H1 (cell line): ENCODE measurements around the gene STRN. TPM values are rescaled to one million over a fixed set of nuclear protein-coding genes. Genes with fewer than 3 reads are reported as not detected.
"Not testable (repeated sequence)": the region's sequence is repeated elsewhere in the genome, so short reads cannot be mapped to it uniquely, and the experiment has no call there.

Experiments
- CTCF ChIA-PET: fragments of 300-600 bp; sonication (Branson Sonifier 250); formaldehyde crosslinking; loops from one replicate; lab custom pipeline; 2021; ENCODE audit not compliant: partially characterized antibody; lab: Charles Lee
- POLR2A ChIA-PET: fragments of 300-600 bp; sonication (Branson Sonifier 250); formaldehyde crosslinking; loops from one replicate; lab custom pipeline; 2021; ENCODE audit warnings: inconsistent platforms; ENCODE audit not compliant: partially characterized antibody; lab: Charles Lee
- DNase-seq, 2 experiments: peaks; one replicate each; pipeline versions ENCODE4 v3.0.0 to v3.0.0-alpha.2; 2010 to 2022; ENCODE audit warnings: low spot score in 2 of 2, low read depth in 1 of 2, mixed read lengths in 1 of 2
- FAIRE-seq: peaks from 2 replicates; lab custom pipeline; 2011; peaks lifted over from hg19 to GRCh38; lab: Jason Lieb, UNC
- H2AFZ ChIP-seq: 2 replicates; pipeline ENCODE4 v1.8.1; 2012; ENCODE audit warnings: low read length, inconsistent platforms
- H2AK5ac ChIP-seq: 2 replicates; pipeline ENCODE4 v1.6.1; 2013; ENCODE audit warnings: low read depth, low read length
- H2BK120ac ChIP-seq: replicated peaks from 2 replicates; pipeline ENCODE3; 2013; ENCODE audit warnings: low read depth, low read length, inconsistent platforms
- H2BK12ac ChIP-seq: 2 replicates; pipeline ENCODE4 v1.6.1; 2013; ENCODE audit warnings: low read depth, low read length
- H2BK15ac ChIP-seq: 2 replicates; pipeline ENCODE4 v1.6.1; 2013; ENCODE audit warnings: low read length
- H2BK20ac ChIP-seq: 2 replicates; pipeline ENCODE4 v1.6.1; 2013; ENCODE audit warnings: low read length
- H2BK5ac ChIP-seq: 2 replicates; pipeline ENCODE4 v1.6.1; 2013; ENCODE audit warnings: low read depth, low read length
- H3K14ac ChIP-seq: 2 replicates; pipeline ENCODE4 v1.6.1; 2013; ENCODE audit warnings: inconsistent platforms; ENCODE audit not compliant: insufficient read length
- H3K18ac ChIP-seq: 2 replicates; pipeline ENCODE4 v1.6.1; 2013; ENCODE audit warnings: low read length; ENCODE audit errors: extremely low read depth
- H3K23ac ChIP-seq: 2 replicates; pipeline ENCODE4 v1.6.1; 2013; ENCODE audit warnings: inconsistent platforms; ENCODE audit not compliant: insufficient read length
- H3K23me2 ChIP-seq: 2 replicates; pipeline ENCODE4 v1.6.1; 2013; ENCODE audit warnings: low read depth, low read length
- H3K27ac ChIP-seq: 2 replicates; pipeline ENCODE4 v1.6.1; 2011; ENCODE audit warnings: low read depth, low read length, inconsistent platforms
- H3K27me3 ChIP-seq, 4 experiments: replicated peaks in 1 of 4; 1 replicate in 1 of 4; 2 replicates in 3 of 4; pipeline versions ENCODE4 v1.6.1 to v1.8.1; 2011 to 2013; ENCODE audit warnings: low read length in 3 of 4, mild to moderate bottlenecking in 3 of 4, inconsistent platforms in 2 of 4, mixed read lengths in 2 of 4, moderate library complexity in 1 of 4; ENCODE audit not compliant: control insufficient read depth in 3 of 4, insufficient read depth in 3 of 4; ENCODE audit errors: extremely low read depth in 1 of 4
- H3K36me3 ChIP-seq, 4 experiments: 2 replicates each; pipeline versions ENCODE4 v1.6.1 to v1.8.1; 2011 to 2013; ENCODE audit warnings: mild to moderate bottlenecking in 4 of 4, low read length in 3 of 4, moderate library complexity in 2 of 4, control low read depth in 1 of 4, inconsistent platforms in 1 of 4; ENCODE audit not compliant: insufficient read depth in 4 of 4, control insufficient read depth in 2 of 4
- H3K4ac ChIP-seq: replicated peaks from 2 replicates; pipeline ENCODE3; 2013; ENCODE audit warnings: low read length, low read depth, mixed read lengths, inconsistent platforms; ENCODE audit not compliant: insufficient read length
- H3K4me1 ChIP-seq, 4 experiments: replicated peaks in 1 of 4; 1 replicate in 1 of 4; 2 replicates in 3 of 4; pipeline versions ENCODE4 v1.6.1 to v1.8.1; 2011 to 2013; ENCODE audit warnings: low read length in 3 of 4, inconsistent platforms in 2 of 4, mixed read lengths in 1 of 4; ENCODE audit not compliant: insufficient read depth in 4 of 4, control insufficient read depth in 3 of 4
- H3K4me2 ChIP-seq, 2 experiments: 2 replicates each; pipeline versions ENCODE4 v1.6.1 to v1.8.1; 2011 to 2013; ENCODE audit warnings: low read depth in 2 of 2, low read length in 2 of 2, control low read depth in 1 of 2, inconsistent platforms in 1 of 2, mild to moderate bottlenecking in 1 of 2; ENCODE audit not compliant: insufficient read depth in 1 of 2
- H3K4me3 ChIP-seq, 4 experiments: fragments of 200-600, 300-600 bp in 1 of 4; sonication (generic), shearing (Covaris generic), sonication (Bioruptor Twin) in 1 of 4; 2 replicates each; pipeline versions ENCODE4 v1.5.1 to v1.8.1; 2011 to 2016; ENCODE audit warnings: low read length in 4 of 4, low read depth in 3 of 4, control low read depth in 2 of 4, inconsistent platforms in 2 of 4, mild to moderate bottlenecking in 2 of 4, mixed read lengths in 1 of 4, moderate library complexity in 1 of 4; ENCODE audit not compliant: insufficient read depth in 2 of 4; ENCODE audit errors: extremely low read depth in 1 of 4
- H3K56ac ChIP-seq: replicated peaks from 2 replicates; pipeline ENCODE3; 2013; ENCODE audit warnings: low read depth, mild to moderate bottlenecking, mixed read lengths, low read length, inconsistent platforms; ENCODE audit not compliant: insufficient read length
- H3K79me1 ChIP-seq: 2 replicates; pipeline ENCODE4 v1.6.1; 2013; ENCODE audit warnings: low read depth, low read length, control low read depth
- H3K79me2 ChIP-seq, 2 experiments: 2 replicates each; pipeline versions ENCODE4 v1.6.1 to v1.8.1; 2012 to 2013; ENCODE audit warnings: low read length in 2 of 2, mild to moderate bottlenecking in 2 of 2, inconsistent platforms in 1 of 2; ENCODE audit not compliant: insufficient read depth in 2 of 2, control insufficient read depth in 1 of 2
- H3K9ac ChIP-seq, 4 experiments: replicated peaks in 1 of 4; 1 replicate in 1 of 4; 2 replicates in 3 of 4; pipeline versions ENCODE4 v1.6.1 to v1.8.1; 2011 to 2013; ENCODE audit warnings: low read depth in 3 of 4, low read length in 3 of 4, control low read depth in 2 of 4, mild to moderate bottlenecking in 2 of 4, moderate library complexity in 2 of 4, inconsistent platforms in 1 of 4; ENCODE audit errors: extremely low read depth in 1 of 4
- H3K9me3 ChIP-seq, 2 experiments: 2 replicates each; pipeline versions ENCODE4 v1.6.1 to v1.8.1; 2012 to 2013; ENCODE audit warnings: mild to moderate bottlenecking in 2 of 2, moderate library complexity in 2 of 2, control low read depth in 1 of 2, inconsistent platforms in 1 of 2, low read depth in 1 of 2, low read length in 1 of 2, mixed read lengths in 1 of 2; ENCODE audit not compliant: insufficient read depth in 2 of 2
- H4K20me1 ChIP-seq, 2 experiments: replicated peaks in 1 of 2; 2 replicates each; pipeline versions ENCODE3 to v1.8.1; 2011 to 2013; ENCODE audit warnings: inconsistent platforms in 2 of 2, low read length in 2 of 2, mild to moderate bottlenecking in 1 of 2; ENCODE audit not compliant: insufficient read depth in 2 of 2, control insufficient read depth in 1 of 2
- H4K5ac ChIP-seq: 2 replicates; pipeline ENCODE4 v1.6.1; 2013; ENCODE audit warnings: low read length, low read depth, mixed read lengths, inconsistent platforms; ENCODE audit not compliant: insufficient read length
- H4K8ac ChIP-seq: 2 replicates; pipeline ENCODE4 v1.8.0; 2013; ENCODE audit warnings: mild to moderate bottlenecking, moderate library complexity, low read length, inconsistent platforms; ENCODE audit not compliant: insufficient read depth; ENCODE audit errors: extremely low read depth
- H4K91ac ChIP-seq: replicated peaks from 2 replicates; pipeline ENCODE3; 2013; ENCODE audit warnings: low read length, mixed read lengths, inconsistent platforms; ENCODE audit not compliant: insufficient read length
- RXRA ChIP-seq: IDR thresholded peaks from 2 replicates; pipeline ENCODE4 v1.6.1; 2011; ENCODE audit warnings: low read depth, mild to moderate bottlenecking, low read length, moderate library complexity; ENCODE audit not compliant: insufficient read depth
- WGBS, 2 experiments: shearing (Covaris generic) in 1 of 2; methylation state at CpG; one replicate each; pipeline versions ENCODE4 v1.1.6 to v1.1.7; 2013 to 2015; ENCODE audit warnings: low lambda C conversion rate in 2 of 2, mixed read lengths in 2 of 2, inconsistent platforms in 1 of 2, low coverage in 1 of 2, missing lambda C conversion rate in 1 of 2; ENCODE audit not compliant: insufficient replicate concordance in 2 of 2, insufficient coverage in 1 of 2, insufficient read length in 1 of 2; ENCODE audit errors: extremely low coverage in 1 of 2, missing lambda C conversion rate in 1 of 2; 5-methylcytosine and 5-hydroxymethylcytosine counted together
- polyA plus RNA-seq, 7 experiments: library from polyadenylated mRNA; depleted of rRNA in 3 of 7; stranded (reverse) in 5 of 7; unstranded in 2 of 7; fragments of >200 nt in 5 of 7; fragments of 200-250 nt in 2 of 7; gene quantifications; 1 replicate in 5 of 7; 2 replicates in 1 of 7; 4 replicates in 1 of 7; pipeline versions ENCODE4 v1.2.1 to v1.2.3, GENCODE V29; 2011 to 2013; ENCODE audit warnings: missing spikeins in 2 of 7, mixed read lengths in 2 of 7
- total RNA-seq: library from RNA; stranded (reverse); fragmentation: NEBNext Ultra II Directional; extraction: Animal tissue kit (Norgen Biotek cat#: 25700); gene quantifications from 2 replicates; pipeline ENCODE4 v1.2.1, GENCODE V29; 2021

The STRN gene
- total and polyA plus RNA-seq, 2 of the 8 experiments (the other 6 are each of a cell fraction or from before 2014, with no cell fraction given): 8.3 to 47.0 TPM

GRCh38 chr2:36941867-36942266, 24.5 kb downstream of the STRN start:
- POLR2A ChIA-PET: no interaction called here
- H2BK15ac ChIP-seq: no peak overlapping the region
- H3K27ac ChIP-seq: no peak overlapping the region
- H3K9ac ChIP-seq: no peak overlapping the region
- H2BK12ac ChIP-seq: no peak overlapping the region
- no peak for TF ChIP-seq RXRA
- TF ChIP-seq, all 59 proteins: peak for 0
- Histone ChIP-seq H4K20me1 (no peaks in the 10 kb centered on the region), H2AK5ac (no peak overlapping the region), H3K4me2 (no peak overlapping the region), H3K79me2 (peaks cover 0 to 33% of the 10 kb centered on the region in 2 experiments; a peak in 3 of 4 replicates), H3K79me1 (no peaks in the 10 kb centered on the region), H4K8ac (no peak overlapping the region), H2AFZ (no peak overlapping the region), H3K4me1 (no peaks in the 10 kb centered on the region), H3K9me3 (no peaks in the 10 kb centered on the region), H4K5ac (no peak overlapping the region), H3K27me3 (no peaks in the 10 kb centered on the region), H3K23ac (no peak overlapping the region), H2BK5ac (no peak overlapping the region), H4K91ac (no peak overlapping the region), H2BK20ac (no peak overlapping the region), H3K18ac (no peak overlapping the region), H3K4me3 (no peak overlapping the region), H3K36me3 (no peaks in the 10 kb centered on the region), H3K23me2 (no peaks in the 10 kb centered on the region), H3K4ac (no peak overlapping the region), H2BK120ac (no peak overlapping the region), H3K56ac (no peak overlapping the region), H3K14ac (no peak overlapping the region)
- DNase-seq (no peak), FAIRE-seq (no peak)
- 90% methylated on average over 4 of the region's 4 CpGs; no CpG with 5 or more reads in 1 of the 2 experiments for WGBS, 2 experiments
- CTCF ChIA-PET: interaction anchor here (1.3 kb wide), 1 partner anchor 26 kb away, joined by 3 read pairs; no protein-coding TSS in a partner anchor

DNA sequence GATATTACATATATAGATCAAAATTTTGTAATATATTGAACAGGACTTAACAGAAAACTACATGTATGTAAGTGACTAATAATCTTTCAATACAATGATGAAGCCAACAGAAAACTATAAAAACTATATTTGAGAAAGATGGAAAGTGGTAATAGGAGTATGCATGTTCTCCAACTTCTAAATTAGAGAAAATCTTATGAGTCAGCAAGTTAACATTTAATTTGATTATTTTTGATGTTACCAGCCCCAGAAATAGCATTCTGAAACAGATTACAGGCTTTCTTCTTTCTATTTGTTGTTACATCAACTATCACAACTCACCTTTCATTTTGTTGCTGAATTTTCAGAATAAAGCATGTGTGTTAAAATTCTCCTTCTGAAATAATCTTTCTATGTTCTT, 29.8 kb downstream of the STRN start:
- H3K27me3 ChIP-seq, H3K9ac ChIP-seq, H3K56ac ChIP-seq, H3K36me3 ChIP-seq, H3K18ac ChIP-seq, H3K79me1 ChIP-seq, H2AFZ ChIP-seq, H3K9me3 ChIP-seq, H3K4ac ChIP-seq, H3K27ac ChIP-seq, H4K8ac ChIP-seq, H3K14ac ChIP-seq, H4K5ac ChIP-seq, DNase-seq, CTCF ChIA-PET, H2AK5ac ChIP-seq, H2BK20ac ChIP-seq, H3K4me2 ChIP-seq, H3K23ac ChIP-seq, H3K4me1 ChIP-seq, FAIRE-seq, H2BK120ac ChIP-seq, H2BK5ac ChIP-seq, H2BK12ac ChIP-seq, H3K4me3 ChIP-seq, H2BK15ac ChIP-seq, H4K91ac ChIP-seq, H4K20me1 ChIP-seq, H3K23me2 ChIP-seq: not testable (repeated sequence)
- POLR2A ChIA-PET: interaction anchor here (0.8 kb wide), 1 partner anchor 9 kb away, joined by 3 read pairs; no protein-coding TSS in a partner anchor
- peaks cover 2 to 30% of the 10 kb centered on the region in 2 experiments; a peak in 2 of 4 replicates for H3K79me2 ChIP-seq
